HepG2 (cell line): ENCODE measurements around the gene PTPRM. TPM values are rescaled to one million over a fixed set of nuclear protein-coding genes. Genes with fewer than 3 reads are reported as not detected.

Experiments
- BCL6 ChIP-seq: IDR thresholded peaks from 2 replicates; pipeline ENCODE4 v1.6.1; 2016; ENCODE audit warnings: missing genetic modification reagents, missing compliant biosample characterization
- CBFB ChIP-seq: sonication (generic); formaldehyde crosslinking; IDR thresholded peaks from 2 replicates; pipeline ENCODE4 v1.4.0; 2020; ENCODE audit warnings: missing genetic modification reagents
- GZF1 ChIP-seq: sonication (generic); formaldehyde crosslinking; IDR thresholded peaks from 2 replicates; pipeline ENCODE4 v1.5.1; 2020; ENCODE audit warnings: mild to moderate bottlenecking, missing genetic modification reagents
- MAF1 ChIP-seq: sonication (generic); formaldehyde crosslinking; IDR thresholded peaks from 2 replicates; pipeline ENCODE4 v1.5.0; 2020; ENCODE audit warnings: missing genetic modification reagents, borderline replicate concordance
- NFE2L2 ChIP-seq: fragments of 150-350 bp; IDR thresholded peaks from 2 replicates; pipeline ENCODE4 v1.6.1; 2014; ENCODE audit warnings: low read length
- POLR2AphosphoS2 ChIP-seq: IDR thresholded peaks from 2 replicates; pipeline ENCODE4 v1.6.1; 2011; ENCODE audit warnings: low read depth, low read length, improper control_type of control experiment
- SPEN ChIP-seq: sonication (generic); formaldehyde crosslinking; IDR thresholded peaks from 2 replicates; pipeline ENCODE4 v1.5.1; 2020; ENCODE audit warnings: low read depth, mild to moderate bottlenecking, missing genetic modification reagents
- ZNF17 ChIP-seq: sonication (generic); formaldehyde crosslinking; IDR thresholded peaks from 2 replicates; pipeline ENCODE4 v1.5.0; 2020; ENCODE audit warnings: mild to moderate bottlenecking, missing genetic modification reagents
- ZNF629 ChIP-seq: sonication (generic); formaldehyde crosslinking; conservative IDR thresholded peaks from 2 replicates; pipeline ENCODE4 v1.5.0; 2020; ENCODE audit warnings: missing genetic modification reagents
- ZNF720 ChIP-seq: sonication (generic); formaldehyde crosslinking; IDR thresholded peaks from 2 replicates; pipeline ENCODE4 v1.4.0; 2020; ENCODE audit warnings: missing genetic modification reagents
- ZNF816 ChIP-seq: sonication (generic); formaldehyde crosslinking; IDR thresholded peaks from 2 replicates; pipeline ENCODE4 v1.8.0; 2022; ENCODE audit warnings: missing genetic modification reagents, mild to moderate bottlenecking, borderline replicate concordance
- polyA plus RNA-seq, 8 experiments: library from polyadenylated mRNA; depleted of rRNA in 3 of 8; stranded (reverse) in 7 of 8; unstranded in 1 of 8; fragments of >200 nt; fragmentation: Illumina TruSeq in 4 of 8; extraction: Trizol in 4 of 8; gene quantifications; 2 replicates each; pipeline versions ENCODE4 v1.2.1 to v1.2.3, GENCODE V29; 2011 to 2016; ENCODE audit warnings: low read depth in 4 of 8, missing spikeins in 1 of 8, mixed read lengths in 1 of 8; ENCODE audit not compliant: insufficient read depth in 1 of 8
- total RNA-seq, 5 experiments: library from RNA; depleted of rRNA; stranded (reverse); fragments of >200 nt; fragmentation: Illumina TruSeq; extraction: Trizol; gene quantifications; 2 replicates each; pipeline ENCODE4 v1.2.3, GENCODE V29; 2016; ENCODE audit warnings: low read depth in 1 of 5
- TF ChIP-seq, protein P1 (sequence below): sonication (generic); formaldehyde crosslinking; IDR thresholded peaks from 2 replicates; pipeline ENCODE4 v1.8.0; 2022; ENCODE audit warnings: mild to moderate bottlenecking, missing genetic modification reagents, moderate library complexity
- TF ChIP-seq, protein P2 (sequence below): sonication (generic); formaldehyde crosslinking; IDR thresholded peaks from 2 replicates; pipeline ENCODE4 v1.8.0; 2022; ENCODE audit warnings: missing genetic modification reagents, mild to moderate bottlenecking, inconsistent platforms, borderline replicate concordance
- TF ChIP-seq, protein P3 (sequence below): sonication (generic); formaldehyde crosslinking; IDR thresholded peaks from 2 replicates; pipeline ENCODE4 v1.4.0; 2020; ENCODE audit warnings: low read depth, mild to moderate bottlenecking, missing genetic modification reagents
- TF ChIP-seq, protein P4 (sequence below): sonication (generic); formaldehyde crosslinking; IDR thresholded peaks from 2 replicates; pipeline ENCODE4 v1.8.1; 2023; ENCODE audit warnings: mild to moderate bottlenecking, inconsistent platforms, moderate library complexity, missing genetic modification reagents, borderline replicate concordance
- TF ChIP-seq, protein P5 (sequence below), 2 experiments: sonication (generic) in 1 of 2; formaldehyde crosslinking in 1 of 2; IDR thresholded peaks; 2 replicates each; pipeline versions ENCODE4 v1.6.1 to v1.9.0; 2014 to 2022; ENCODE audit warnings: antibody characterized with exemption in 1 of 2, borderline replicate concordance in 1 of 2, inconsistent platforms in 1 of 2, low read depth in 1 of 2, missing genetic modification reagents in 1 of 2

The PTPRM gene
- total and polyA plus RNA-seq, 2 of the 13 experiments (the other 11 are each of a cell fraction or from before 2014, with no cell fraction given): 12.6 to 108 TPM

DNA sequence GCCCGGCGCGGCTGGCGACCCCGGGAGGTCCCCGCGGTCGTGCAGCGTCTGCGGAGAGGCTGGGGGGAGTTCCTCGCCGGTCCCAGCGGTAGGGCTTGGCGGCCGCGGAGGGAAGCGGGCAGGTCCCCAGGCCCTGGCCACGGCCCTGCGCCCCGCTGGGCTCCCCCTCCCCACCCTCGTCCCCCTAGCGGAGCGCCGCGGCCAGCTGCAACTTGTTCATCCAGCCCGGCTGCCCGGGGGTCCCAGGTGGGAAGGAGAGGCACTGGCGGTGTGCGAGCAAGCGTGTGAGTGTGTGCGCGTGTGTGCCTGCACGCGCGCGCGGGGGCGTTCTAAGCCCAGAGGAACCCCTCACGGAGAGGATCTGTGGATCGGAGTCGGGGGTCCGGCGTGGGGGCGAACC is 1.3 kb downstream of the PTPRM start (continued):
- TF ChIP-seq, protein P1, sequence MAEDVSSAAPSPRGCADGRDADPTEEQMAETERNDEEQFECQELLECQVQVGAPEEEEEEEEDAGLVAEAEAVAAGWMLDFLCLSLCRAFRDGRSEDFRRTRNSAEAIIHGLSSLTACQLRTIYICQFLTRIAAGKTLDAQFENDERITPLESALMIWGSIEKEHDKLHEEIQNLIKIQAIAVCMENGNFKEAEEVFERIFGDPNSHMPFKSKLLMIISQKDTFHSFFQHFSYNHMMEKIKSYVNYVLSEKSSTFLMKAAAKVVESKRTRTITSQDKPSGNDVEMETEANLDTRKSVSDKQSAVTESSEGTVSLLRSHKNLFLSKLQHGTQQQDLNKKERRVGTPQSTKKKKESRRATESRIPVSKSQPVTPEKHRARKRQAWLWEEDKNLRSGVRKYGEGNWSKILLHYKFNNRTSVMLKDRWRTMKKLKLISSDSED: 0 out of 2 replicates have a peak, but pooled peaks have one; percentile 45
- no peak for TF ChIP-seq CBFB (CRISPR knock-in tag)
- TF ChIP-seq ZNF720 (CRISPR knock-in tag): no peak
- TF ChIP-seq BCL6: no peak
- TF ChIP-seq, protein P2, sequence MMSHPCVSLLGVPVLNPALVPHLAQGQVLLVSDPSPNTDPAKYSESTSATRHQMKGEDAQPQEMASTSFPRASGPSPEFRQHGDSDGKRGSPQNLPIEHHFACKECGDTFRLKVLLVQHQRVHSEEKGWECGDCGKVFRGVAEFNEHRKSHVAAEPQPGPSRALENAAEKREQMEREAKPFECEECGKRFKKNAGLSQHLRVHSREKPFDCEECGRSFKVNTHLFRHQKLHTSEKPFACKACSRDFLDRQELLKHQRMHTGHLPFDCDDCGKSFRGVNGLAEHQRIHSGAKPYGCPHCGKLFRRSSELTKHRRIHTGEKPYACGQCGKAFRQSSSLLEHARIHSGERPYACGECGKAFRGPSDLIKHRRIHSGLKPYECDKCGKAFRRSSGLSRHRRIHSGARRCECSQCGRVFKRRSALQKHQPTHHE (CRISPR knock-in tag): 0 out of 2 replicates have a peak, but pooled peaks have one; percentile 49
- no peak for TF ChIP-seq ZNF816
- TF ChIP-seq, protein P3, sequence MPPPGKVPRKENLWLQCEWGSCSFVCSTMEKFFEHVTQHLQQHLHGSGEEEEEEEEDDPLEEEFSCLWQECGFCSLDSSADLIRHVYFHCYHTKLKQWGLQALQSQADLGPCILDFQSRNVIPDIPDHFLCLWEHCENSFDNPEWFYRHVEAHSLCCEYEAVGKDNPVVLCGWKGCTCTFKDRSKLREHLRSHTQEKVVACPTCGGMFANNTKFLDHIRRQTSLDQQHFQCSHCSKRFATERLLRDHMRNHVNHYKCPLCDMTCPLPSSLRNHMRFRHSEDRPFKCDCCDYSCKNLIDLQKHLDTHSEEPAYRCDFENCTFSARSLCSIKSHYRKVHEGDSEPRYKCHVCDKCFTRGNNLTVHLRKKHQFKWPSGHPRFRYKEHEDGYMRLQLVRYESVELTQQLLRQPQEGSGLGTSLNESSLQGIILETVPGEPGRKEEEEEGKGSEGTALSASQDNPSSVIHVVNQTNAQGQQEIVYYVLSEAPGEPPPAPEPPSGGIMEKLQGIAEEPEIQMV: no peak
- no peak; the same call in 1 of the 2 replicates for TF ChIP-seq ZNF629 (CRISPR knock-in tag)
- TF ChIP-seq GZF1 (CRISPR knock-in tag): no peak
- no peak for TF ChIP-seq POLR2AphosphoS2
- no peak; the same call in 1 of the 2 replicates for TF ChIP-seq SPEN (CRISPR knock-in tag)
- TF ChIP-seq, protein P4, sequence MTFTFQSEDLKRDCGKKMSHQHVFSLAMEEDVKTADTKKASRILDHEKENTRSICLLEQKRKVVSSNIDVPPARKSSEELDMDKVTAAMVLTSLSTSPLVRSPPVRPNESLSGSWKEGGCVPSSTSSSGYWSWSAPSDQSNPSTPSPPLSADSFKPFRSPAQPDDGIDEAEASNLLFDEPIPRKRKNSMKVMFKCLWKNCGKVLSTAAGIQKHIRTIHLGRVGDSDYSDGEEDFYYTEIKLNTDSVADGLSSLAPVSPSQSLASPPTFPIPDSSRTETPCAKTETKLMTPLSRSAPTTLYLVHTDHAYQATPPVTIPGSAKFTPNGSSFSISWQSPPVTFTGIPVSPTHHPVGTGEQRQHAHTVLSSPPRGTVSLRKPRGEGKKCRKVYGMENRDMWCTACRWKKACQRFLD (CRISPR knock-in tag): no peak
- no peak for TF ChIP-seq NFE2L2
- TF ChIP-seq, protein P5, sequence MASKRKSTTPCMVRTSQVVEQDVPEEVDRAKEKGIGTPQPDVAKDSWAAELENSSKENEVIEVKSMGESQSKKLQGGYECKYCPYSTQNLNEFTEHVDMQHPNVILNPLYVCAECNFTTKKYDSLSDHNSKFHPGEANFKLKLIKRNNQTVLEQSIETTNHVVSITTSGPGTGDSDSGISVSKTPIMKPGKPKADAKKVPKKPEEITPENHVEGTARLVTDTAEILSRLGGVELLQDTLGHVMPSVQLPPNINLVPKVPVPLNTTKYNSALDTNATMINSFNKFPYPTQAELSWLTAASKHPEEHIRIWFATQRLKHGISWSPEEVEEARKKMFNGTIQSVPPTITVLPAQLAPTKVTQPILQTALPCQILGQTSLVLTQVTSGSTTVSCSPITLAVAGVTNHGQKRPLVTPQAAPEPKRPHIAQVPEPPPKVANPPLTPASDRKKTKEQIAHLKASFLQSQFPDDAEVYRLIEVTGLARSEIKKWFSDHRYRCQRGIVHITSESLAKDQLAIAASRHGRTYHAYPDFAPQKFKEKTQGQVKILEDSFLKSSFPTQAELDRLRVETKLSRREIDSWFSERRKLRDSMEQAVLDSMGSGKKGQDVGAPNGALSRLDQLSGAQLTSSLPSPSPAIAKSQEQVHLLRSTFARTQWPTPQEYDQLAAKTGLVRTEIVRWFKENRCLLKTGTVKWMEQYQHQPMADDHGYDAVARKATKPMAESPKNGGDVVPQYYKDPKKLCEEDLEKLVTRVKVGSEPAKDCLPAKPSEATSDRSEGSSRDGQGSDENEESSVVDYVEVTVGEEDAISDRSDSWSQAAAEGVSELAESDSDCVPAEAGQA (IDR thresholded peaks at IDR 0.05; ENCODE audit: low read depth): no peak
- TF ChIP-seq, protein P5 (CRISPR knock-in tag; IDR thresholded peaks at IDR 0.05; ENCODE audit: borderline replicate concordance): no peak
- no peak for TF ChIP-seq ZNF17 (CRISPR knock-in tag)
- no peak for TF ChIP-seq MAF1 (CRISPR knock-in tag)
